ENCODE results near the gene CSNK2A1. TPM values are rescaled to one million over a fixed set of nuclear protein-coding genes. Genes with fewer than 3 reads are reported as not detected.

Gene CSNK2A1
- total and polyA plus RNA-seq, 2 of the 8 experiments (the other 6 are each of a cell fraction or from before 2014, with no cell fraction given) = 117 to 260 TPM

DNA sequence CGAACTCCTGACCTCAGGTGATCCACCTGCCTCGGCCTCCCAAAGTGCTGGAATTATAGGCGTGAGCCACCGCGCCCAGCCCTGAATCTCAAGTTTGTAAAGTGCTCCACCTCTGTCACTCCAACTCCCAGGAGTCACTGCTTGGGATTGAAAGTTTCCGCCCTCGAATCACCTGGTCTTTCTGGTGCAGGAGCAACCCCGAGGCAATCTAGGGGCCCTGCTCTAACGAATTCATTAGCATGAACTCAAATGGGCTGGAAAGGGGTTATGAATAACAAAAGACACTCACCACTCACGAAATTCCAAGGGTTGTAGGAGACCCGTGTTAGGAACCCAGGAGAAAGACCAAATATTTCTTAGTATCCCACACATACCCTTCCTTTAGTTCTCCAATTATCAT, 109.4 kb downstream of the CSNK2A1 start (continued):
- peak; percentile 80; the same call in 1 of the 2 replicates for TF ChIP-seq TCF12 (IDR thresholded peaks at IDR 0.05; ENCODE audit: low read depth, low read length)

Measured in H1 (cell line).